ENCODE results near the gene COL4A1. TPM values are rescaled to one million over a fixed set of nuclear protein-coding genes. Genes with fewer than 3 reads are reported as not detected.

The COL4A1 gene
- total and polyA plus RNA-seq, 2 of the 13 experiments (the other 11 are each of a cell fraction or from before 2014, with no cell fraction given) = not detected

GRCh38 chr13:110266431-110266809, 40.5 kb downstream of the COL4A1 start:
- DNase-seq (ENCODE audit: low spot score) = no peak
- intact Hi-C loops (cut with micrococcal nuclease; ENCODE audit: unreplicated experiment) = no loop called here
- H3K4me1 ChIP-seq (ENCODE audit: insufficient read depth, low read length) = peaks cover 13% of the 10 kb centered on the region
- peak; percentile 37 to 71; a peak in 3 of 4 replicates for TF ChIP-seq MAFK (conservative IDR thresholded peaks at IDR 0.05 in 1 of 2, IDR thresholded peaks at IDR 0.05 in 1 of 2; ENCODE audit: low read length in 2 of 2)
- TF ChIP-seq MAFF (IDR thresholded peaks at IDR 0.05; ENCODE audit: low read depth, low read length) = peak; percentile 41; the same call in 1 of the 2 replicates
- TF ChIP-seq ZNF235 (CRISPR knock-in tag; IDR thresholded peaks at IDR 0.05; ENCODE audit: borderline replicate concordance) = no peak
- no peaks in the 10 kb centered on the region for H3K36me3 ChIP-seq (replicated peaks in 1 of 2; ENCODE audit: control insufficient read depth in 1 of 2, insufficient read depth in 2 of 2, low read length in 2 of 2)
- in situ Hi-C loops (cut with HindIII; ENCODE audit: extremely low pct_ligation_motif_present, low pct_unique_long_range_greater_than_20kb) = no loop called here
- H4K20me1 ChIP-seq (ENCODE audit: insufficient read depth, low read length) = no peaks in the 10 kb centered on the region
- BruUV-seq (replicated peaks) = no TSS peak
- H3K4me3 ChIP-seq (replicated peaks in 1 of 3; ENCODE audit: insufficient read depth in 1 of 3, low read depth in 2 of 3, low read length in 3 of 3) = no peak overlapping the region
- no peak overlapping the region for H2AFZ ChIP-seq (ENCODE audit: low read length)
- ChIA-PET POLR2A (no interaction called here), CTCF (ENCODE audit: low intra/inter-chr PET ratio, low total read pairs) (no interaction called here)
- H3K9me3 ChIP-seq (ENCODE audit: low read length) = no peaks in the 10 kb centered on the region
- no peak overlapping the region for H3K4me2 ChIP-seq (ENCODE audit: low read depth, low read length)
- no peak for ATAC-seq
- H3K27me3 ChIP-seq (ENCODE audit: control insufficient read depth in 1 of 2, insufficient read depth in 2 of 2, low read length in 2 of 2) = peaks cover 3 to 30% of the 10 kb centered on the region in 2 experiments; a peak in 2 of 5 replicates
- H3K27ac ChIP-seq (ENCODE audit: extremely low read length, insufficient read depth, low read length) = no peak overlapping the region
- FAIRE-seq = no peak
- 60% methylated on average over 8 of the region's 8 CpGs for WGBS (ENCODE audit: low lambda C conversion rate)
- no peak overlapping the region for H3K9ac ChIP-seq (ENCODE audit: insufficient read depth, low read depth, low read length)
- no peaks in the 10 kb centered on the region for H3K79me2 ChIP-seq (ENCODE audit: insufficient read depth, low read length)

GRCh38 chr13:110265682-110266430, 41.1 kb downstream of the COL4A1 start:
- H4K20me1 ChIP-seq (ENCODE audit: insufficient read depth, low read length) = no peaks in the 10 kb centered on the region
- BruUV-seq (replicated peaks) = no TSS peak
- no peaks in the 10 kb centered on the region for H3K9me3 ChIP-seq (ENCODE audit: low read length)
- TF ChIP-seq ZNF552 (CRISPR knock-in tag; IDR thresholded peaks at IDR 0.05; ENCODE audit: borderline replicate concordance) (no peak), MYNN (CRISPR knock-in tag; IDR thresholded peaks at IDR 0.05; ENCODE audit: low read depth) (no peak), PHF20 (CRISPR knock-in tag; IDR thresholded peaks at IDR 0.05) (no peak), ZFP82 (CRISPR knock-in tag; IDR thresholded peaks at IDR 0.05; ENCODE audit: borderline replicate concordance) (no peak), ZGPAT (CRISPR knock-in tag; IDR thresholded peaks at IDR 0.05) (no peak), ZNF264 (CRISPR knock-in tag; IDR thresholded peaks at IDR 0.05) (no peak), MAFG (CRISPR knock-in tag; IDR thresholded peaks at IDR 0.05) (no peak)
- no peak for ATAC-seq
- DNase-seq (ENCODE audit: low spot score) = no peak
- peaks cover 13% of the 10 kb centered on the region for H3K4me1 ChIP-seq (ENCODE audit: insufficient read depth, low read length)
- intact Hi-C loops (cut with micrococcal nuclease; ENCODE audit: unreplicated experiment) = no loop called here
- H3K4me3 ChIP-seq (replicated peaks in 1 of 3; ENCODE audit: insufficient read depth in 1 of 3, low read depth in 2 of 3, low read length in 3 of 3) = no peak overlapping the region
- no peak overlapping the region for H2AFZ ChIP-seq (ENCODE audit: low read length)
- in situ Hi-C loops (cut with HindIII; ENCODE audit: extremely low pct_ligation_motif_present, low pct_unique_long_range_greater_than_20kb) = no loop called here
- H3K27ac ChIP-seq (ENCODE audit: extremely low read length, insufficient read depth, low read length) = no peak overlapping the region
- no peak for FAIRE-seq
- H3K36me3 ChIP-seq (replicated peaks in 1 of 2; ENCODE audit: control insufficient read depth in 1 of 2, insufficient read depth in 2 of 2, low read length in 2 of 2) = no peaks in the 10 kb centered on the region
- CTCF ChIA-PET (ENCODE audit: low intra/inter-chr PET ratio, low total read pairs) = no interaction called here
- no peak overlapping the region for H3K4me2 ChIP-seq (ENCODE audit: low read depth, low read length)
- no peaks in the 10 kb centered on the region for H3K79me2 ChIP-seq (ENCODE audit: insufficient read depth, low read length)
- H3K27me3 ChIP-seq (ENCODE audit: control insufficient read depth in 1 of 2, insufficient read depth in 2 of 2, low read length in 2 of 2) = peaks cover 3 to 25% of the 10 kb centered on the region in 2 experiments; a peak in 2 of 5 replicates
- no peak overlapping the region for H3K9ac ChIP-seq (ENCODE audit: insufficient read depth, low read depth, low read length)
- WGBS (ENCODE audit: low lambda C conversion rate) = 43% methylated on average over 18 of the region's 38 CpGs
- POLR2A ChIA-PET = no interaction called here
